ENCODE data around the gene COMT.
"Not testable (repeated sequence)": the region's sequence is repeated elsewhere in the genome, so short reads cannot be mapped to it uniquely, and the experiment has no call there.

The COMT gene

DNA sequence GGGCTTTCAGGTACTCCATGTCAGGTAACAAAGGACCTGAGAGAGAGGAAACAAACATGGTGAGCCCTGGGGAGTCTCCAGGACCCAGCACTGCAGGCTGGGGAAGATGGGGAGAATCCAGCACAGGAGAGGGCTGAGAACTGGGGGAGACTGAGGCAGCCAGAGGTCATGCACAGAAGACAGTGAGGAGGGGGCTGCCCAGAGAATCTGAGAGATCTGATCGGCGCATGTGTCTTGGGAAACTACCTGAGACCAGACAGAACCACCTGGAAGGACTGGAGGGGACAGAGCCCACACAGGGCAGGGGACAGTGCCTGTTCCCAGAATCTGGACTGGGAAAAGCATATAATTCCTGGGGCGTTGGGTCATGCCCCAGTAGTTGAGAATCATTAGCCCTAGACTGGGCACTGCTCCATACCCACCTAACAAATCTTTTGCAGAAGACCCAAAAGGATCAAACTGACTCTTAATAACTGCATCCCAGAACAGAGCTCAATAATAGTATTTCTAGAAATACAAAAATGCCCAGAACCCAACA lies 20.0 kb upstream of the COMT start:
- H3K4me3 ChIP-seq (ENCODE audit: low read depth, low read length) = no peak overlapping the region
- TF ChIP-seq, protein P1, sequence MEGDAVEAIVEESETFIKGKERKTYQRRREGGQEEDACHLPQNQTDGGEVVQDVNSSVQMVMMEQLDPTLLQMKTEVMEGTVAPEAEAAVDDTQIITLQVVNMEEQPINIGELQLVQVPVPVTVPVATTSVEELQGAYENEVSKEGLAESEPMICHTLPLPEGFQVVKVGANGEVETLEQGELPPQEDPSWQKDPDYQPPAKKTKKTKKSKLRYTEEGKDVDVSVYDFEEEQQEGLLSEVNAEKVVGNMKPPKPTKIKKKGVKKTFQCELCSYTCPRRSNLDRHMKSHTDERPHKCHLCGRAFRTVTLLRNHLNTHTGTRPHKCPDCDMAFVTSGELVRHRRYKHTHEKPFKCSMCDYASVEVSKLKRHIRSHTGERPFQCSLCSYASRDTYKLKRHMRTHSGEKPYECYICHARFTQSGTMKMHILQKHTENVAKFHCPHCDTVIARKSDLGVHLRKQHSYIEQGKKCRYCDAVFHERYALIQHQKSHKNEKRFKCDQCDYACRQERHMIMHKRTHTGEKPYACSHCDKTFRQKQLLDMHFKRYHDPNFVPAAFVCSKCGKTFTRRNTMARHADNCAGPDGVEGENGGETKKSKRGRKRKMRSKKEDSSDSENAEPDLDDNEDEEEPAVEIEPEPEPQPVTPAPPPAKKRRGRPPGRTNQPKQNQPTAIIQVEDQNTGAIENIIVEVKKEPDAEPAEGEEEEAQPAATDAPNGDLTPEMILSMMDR (conservative IDR thresholded peaks at IDR 0.05; ENCODE audit: low read depth, low read length) = no peak
- DNase-seq (ENCODE audit: low read depth) = no peak

DNA sequence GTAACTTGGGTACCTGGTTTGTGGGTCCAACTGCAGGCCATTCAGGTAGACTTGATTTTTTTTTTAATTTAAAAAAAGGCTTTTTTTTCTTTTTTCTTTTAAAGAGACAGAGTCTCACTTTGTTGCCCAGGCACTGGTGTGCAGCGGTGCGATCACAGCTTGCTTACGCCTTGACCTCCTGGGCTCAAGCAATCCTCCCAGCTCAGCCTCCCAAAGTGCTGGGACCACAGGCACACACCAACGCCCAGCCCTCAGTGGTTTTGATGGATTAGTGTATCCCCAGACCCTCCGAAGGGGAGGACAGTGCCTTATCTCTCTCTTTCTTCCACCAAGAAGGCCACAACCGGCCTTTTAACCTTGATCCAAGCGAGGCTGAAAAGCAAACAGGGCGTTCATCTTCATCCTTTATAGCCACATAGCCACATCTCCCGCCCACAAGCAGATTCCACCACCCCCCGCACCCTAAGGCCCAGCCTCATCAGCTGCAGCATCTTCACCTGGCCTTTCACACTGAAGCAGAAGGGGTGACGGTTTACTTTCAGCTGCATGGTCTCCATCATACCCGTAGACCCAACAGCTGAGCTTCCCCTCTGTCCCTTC lies 17.6 kb upstream of the COMT start:
- H3K4me3 ChIP-seq (ENCODE audit: low read depth, low read length) = no peak overlapping the region
- TF ChIP-seq, protein P1 (conservative IDR thresholded peaks at IDR 0.05; ENCODE audit: low read depth, low read length) = no peak
- no peak for DNase-seq (ENCODE audit: low read depth)

DNA sequence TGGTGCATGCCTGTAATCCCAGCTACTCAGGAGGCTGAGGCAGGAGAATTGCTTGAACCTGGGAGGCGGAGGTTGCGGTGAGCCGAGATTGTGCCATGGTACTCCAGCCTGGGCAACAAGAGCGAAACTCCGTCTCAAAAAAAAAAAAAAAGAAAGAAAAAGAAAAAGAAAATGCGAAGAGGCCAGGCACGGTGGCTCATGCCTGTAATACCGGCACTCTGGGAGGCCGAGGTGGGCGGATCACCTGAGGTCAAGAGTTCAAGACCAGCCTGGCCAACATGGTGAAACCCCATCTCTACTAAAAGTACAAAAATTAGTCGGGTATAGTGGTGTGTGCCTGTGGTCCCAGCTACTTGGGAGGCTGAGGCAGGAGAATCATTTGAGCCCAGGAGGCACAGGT lies 15.5 kb upstream of the COMT start:
- DNase-seq (ENCODE audit: low read depth); H3K4me3 ChIP-seq (ENCODE audit: low read depth, low read length): not testable (repeated sequence)

DNA sequence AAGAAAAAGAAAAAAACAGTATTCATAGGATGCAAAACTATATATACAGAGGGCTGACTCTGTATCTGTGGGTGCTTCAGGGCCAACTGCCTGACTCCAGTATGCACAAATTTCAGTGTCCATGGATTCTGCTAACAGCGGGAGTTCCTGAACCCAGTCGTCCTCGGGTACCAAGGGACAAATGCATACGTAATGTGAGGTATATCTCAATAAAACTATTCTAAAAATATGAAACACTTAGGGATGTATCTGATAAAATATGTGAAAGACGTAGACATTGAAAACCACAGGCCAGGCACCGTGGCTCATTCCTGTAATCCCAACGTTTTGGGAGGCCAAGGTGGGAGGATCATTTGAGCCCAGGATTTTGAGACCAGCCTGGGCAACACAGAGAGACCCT lies 13.9 kb upstream of the COMT start:
- DNase-seq (ENCODE audit: low read depth) = no peak
- H3K4me3 ChIP-seq (ENCODE audit: low read depth, low read length) = no peak overlapping the region
- TF ChIP-seq, protein P1 (conservative IDR thresholded peaks at IDR 0.05; ENCODE audit: low read depth, low read length) = no peak

DNA sequence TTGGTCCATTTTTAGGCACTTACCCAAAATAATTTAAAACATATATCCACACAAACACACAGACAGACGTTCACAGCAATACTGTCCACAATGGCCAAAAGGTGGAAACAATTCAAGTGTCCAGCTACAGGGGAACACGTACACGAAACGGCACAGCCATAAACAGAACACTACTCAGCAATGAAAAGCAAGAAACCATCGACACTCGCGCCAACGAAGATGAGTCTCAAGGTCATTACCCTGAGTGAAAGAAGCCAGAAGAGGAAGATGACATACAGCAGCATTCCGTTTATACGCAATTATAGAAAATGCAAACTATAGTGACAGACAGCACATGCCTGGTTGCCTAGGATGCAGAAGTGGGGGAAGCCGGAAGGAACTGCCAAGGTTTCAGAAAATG lies 13.4 kb upstream of the COMT start:
- TF ChIP-seq, protein P1 (conservative IDR thresholded peaks at IDR 0.05; ENCODE audit: low read depth, low read length) = no peak

DNA sequence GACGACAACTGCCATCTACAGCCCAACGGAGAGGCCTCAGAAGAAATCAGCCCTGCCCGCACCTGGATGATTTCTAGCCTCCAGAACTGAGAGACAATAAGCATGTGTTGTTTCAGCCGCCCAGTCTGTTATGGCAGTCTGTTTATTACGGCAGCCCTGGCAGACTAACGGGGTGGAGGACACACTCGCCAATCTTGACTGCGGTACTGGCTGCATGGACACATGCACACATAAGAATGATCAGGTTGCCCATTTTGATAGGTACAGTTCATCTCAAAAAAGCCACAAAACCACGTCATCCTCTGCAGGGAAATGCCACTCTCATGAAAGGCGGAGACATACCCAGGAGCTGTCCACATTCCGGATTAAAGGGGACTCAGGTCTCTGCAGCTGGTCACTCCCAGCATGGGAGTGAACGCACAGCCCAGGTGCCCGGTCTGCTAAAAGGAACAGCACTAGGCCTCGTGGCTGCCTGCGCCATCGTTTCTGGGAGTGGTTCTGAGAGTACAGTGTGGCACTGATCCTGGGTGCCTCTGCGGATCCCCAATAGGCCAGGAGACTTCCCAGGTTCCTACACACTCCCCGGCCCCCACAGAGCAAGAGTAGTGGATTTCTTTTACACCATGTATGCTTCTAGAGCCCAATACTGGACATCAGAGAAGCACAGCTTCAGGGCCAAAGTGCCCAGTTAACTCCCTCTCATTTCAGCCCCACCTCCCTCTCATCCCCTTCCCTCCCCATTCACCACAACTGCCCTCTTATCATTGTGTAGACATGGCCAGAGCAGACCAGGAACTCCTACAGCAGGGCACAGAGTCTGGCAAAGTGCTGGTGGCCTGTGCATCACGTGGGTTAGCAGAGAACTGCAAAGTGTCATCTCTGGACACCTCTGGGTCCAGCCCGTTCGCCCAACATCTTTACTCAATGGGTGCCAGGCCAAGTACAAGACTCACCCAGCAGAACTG lies 11.7 kb upstream of the COMT start:
- no peak overlapping the region for H3K4me3 ChIP-seq (ENCODE audit: low read depth, low read length)
- TF ChIP-seq, protein P1 (conservative IDR thresholded peaks at IDR 0.05; ENCODE audit: low read depth, low read length) = no peak
- DNase-seq (ENCODE audit: low read depth) = no peak

More for the DNA sequence above, 13.4 kb upstream of the COMT start:
- H3K4me3 ChIP-seq (ENCODE audit: low read depth, low read length) = no peak overlapping the region
- DNase-seq (ENCODE audit: low read depth) = no peak

Measured in choroid plexus epithelial cell (primary cell).